ENCODE results near the gene VGF.

- TF ChIP-seq, protein P1, sequence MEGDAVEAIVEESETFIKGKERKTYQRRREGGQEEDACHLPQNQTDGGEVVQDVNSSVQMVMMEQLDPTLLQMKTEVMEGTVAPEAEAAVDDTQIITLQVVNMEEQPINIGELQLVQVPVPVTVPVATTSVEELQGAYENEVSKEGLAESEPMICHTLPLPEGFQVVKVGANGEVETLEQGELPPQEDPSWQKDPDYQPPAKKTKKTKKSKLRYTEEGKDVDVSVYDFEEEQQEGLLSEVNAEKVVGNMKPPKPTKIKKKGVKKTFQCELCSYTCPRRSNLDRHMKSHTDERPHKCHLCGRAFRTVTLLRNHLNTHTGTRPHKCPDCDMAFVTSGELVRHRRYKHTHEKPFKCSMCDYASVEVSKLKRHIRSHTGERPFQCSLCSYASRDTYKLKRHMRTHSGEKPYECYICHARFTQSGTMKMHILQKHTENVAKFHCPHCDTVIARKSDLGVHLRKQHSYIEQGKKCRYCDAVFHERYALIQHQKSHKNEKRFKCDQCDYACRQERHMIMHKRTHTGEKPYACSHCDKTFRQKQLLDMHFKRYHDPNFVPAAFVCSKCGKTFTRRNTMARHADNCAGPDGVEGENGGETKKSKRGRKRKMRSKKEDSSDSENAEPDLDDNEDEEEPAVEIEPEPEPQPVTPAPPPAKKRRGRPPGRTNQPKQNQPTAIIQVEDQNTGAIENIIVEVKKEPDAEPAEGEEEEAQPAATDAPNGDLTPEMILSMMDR (IDR thresholded peaks at IDR 0.05): no peak
- no peak for TF ChIP-seq POLR2A (IDR thresholded peaks at IDR 0.05)
Observed at GRCh38 chr7:101161692-101162471, 3.5 kb downstream of the VGF start.
